ENCODE results near the gene ZNF701. TPM values are rescaled to one million over a fixed set of nuclear protein-coding genes. Genes with fewer than 3 reads are reported as not detected.
A peak's percentile ranks its signal among the peaks of the same experiment; 100 is the strongest.
"Not testable (repeated sequence)": the region's sequence is repeated elsewhere in the genome, so short reads cannot be mapped to it uniquely, and the experiment has no call there.

ZNF701 gene
- total and polyA plus RNA-seq, 8 donors = 1.2 to 28.1 (median 5.6) TPM

DNA sequence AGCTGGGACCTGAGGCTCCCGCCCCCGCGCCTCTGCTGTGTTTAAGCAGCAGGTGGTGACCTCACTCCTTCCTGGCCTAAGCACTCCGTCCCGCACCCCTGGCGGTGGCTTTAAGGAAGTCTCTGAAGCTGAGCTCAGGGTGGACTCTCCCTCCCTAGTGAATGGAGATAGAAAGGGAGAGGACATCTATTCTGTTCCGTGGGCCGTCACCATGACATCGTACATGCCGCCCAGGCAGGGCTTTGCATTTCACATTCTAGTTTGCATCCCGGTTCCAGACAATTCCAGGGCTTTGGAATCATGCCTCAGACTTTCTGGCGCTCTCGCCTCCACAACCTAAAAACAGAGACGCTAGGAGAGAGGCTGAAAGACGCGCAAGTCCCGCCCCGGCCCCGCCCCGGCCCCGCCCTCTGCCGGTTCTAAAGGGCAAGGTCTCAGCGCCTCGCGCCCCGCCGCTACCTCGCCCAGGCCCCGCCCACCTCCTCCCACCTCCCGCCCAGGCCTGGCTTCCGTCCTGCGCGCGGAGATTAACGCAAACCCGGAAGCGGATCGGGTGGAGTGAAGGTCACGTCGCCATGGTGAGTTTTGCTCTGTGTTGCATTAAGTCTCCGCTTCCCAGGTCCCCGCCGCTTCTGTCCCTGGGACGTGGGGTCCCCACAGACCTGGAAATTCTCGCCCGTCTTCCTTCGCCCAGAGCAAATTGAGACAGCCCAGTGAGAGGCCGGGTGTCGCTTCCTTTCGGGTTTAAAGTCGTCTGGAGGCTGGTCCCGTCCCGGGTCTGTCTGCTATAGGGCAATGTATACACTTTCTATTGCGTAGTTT is 42.7 kb upstream of the ZNF701 start, which contains the start of gene ZNF808:
Gene ZNF808 (plus strand): TSS at position 535 of the 822 bp plus-strand sequence. CDS start 15,617 bp downstream, outside the sequence.
- Histone ChIP-seq H3K4me1 (peaks cover 4 to 27% (median 17%) of the 10 kb centered on the region in 4 donors), H3K27me3 (no peaks in the 10 kb centered on the region), H3K9me3 (peaks cover 0 to 31% (median 12%) of the 10 kb centered on the region in 4 donors), H3K4me3 (peak within 1 kb of the TSS; percentile 70 to 90 (median 75)), H3K36me3 (no peaks in the 10 kb centered on the region), H3K27ac (peak within 1 kb of the TSS; percentile 82 to 96 (median 91))
- DNase-seq = peak; percentile 97 to 98
- intact Hi-C loops (cut with DNase I; ENCODE audit: low total_unique reads) = no loop called here
- WGBS, 5 donors = 0 to 2% (median 1%) methylated on average over 36 to 54 of the region's 54 CpGs
- TF ChIP-seq POLR2A (IDR thresholded peaks at IDR 0.05) = peak in 1 of 4 donors; percentile 24
- TF ChIP-seq EP300 (IDR thresholded peaks at IDR 0.05) = no peak
- TF ChIP-seq, protein P1, sequence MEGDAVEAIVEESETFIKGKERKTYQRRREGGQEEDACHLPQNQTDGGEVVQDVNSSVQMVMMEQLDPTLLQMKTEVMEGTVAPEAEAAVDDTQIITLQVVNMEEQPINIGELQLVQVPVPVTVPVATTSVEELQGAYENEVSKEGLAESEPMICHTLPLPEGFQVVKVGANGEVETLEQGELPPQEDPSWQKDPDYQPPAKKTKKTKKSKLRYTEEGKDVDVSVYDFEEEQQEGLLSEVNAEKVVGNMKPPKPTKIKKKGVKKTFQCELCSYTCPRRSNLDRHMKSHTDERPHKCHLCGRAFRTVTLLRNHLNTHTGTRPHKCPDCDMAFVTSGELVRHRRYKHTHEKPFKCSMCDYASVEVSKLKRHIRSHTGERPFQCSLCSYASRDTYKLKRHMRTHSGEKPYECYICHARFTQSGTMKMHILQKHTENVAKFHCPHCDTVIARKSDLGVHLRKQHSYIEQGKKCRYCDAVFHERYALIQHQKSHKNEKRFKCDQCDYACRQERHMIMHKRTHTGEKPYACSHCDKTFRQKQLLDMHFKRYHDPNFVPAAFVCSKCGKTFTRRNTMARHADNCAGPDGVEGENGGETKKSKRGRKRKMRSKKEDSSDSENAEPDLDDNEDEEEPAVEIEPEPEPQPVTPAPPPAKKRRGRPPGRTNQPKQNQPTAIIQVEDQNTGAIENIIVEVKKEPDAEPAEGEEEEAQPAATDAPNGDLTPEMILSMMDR (IDR thresholded peaks at IDR 0.05) = peak in 5 of 7 experiments; percentile 44 to 76 (median 67)
- peak; percentile 58 to 85 (median 84) for TF ChIP-seq POLR2AphosphoS5 (IDR thresholded peaks at IDR 0.05)

DNA sequence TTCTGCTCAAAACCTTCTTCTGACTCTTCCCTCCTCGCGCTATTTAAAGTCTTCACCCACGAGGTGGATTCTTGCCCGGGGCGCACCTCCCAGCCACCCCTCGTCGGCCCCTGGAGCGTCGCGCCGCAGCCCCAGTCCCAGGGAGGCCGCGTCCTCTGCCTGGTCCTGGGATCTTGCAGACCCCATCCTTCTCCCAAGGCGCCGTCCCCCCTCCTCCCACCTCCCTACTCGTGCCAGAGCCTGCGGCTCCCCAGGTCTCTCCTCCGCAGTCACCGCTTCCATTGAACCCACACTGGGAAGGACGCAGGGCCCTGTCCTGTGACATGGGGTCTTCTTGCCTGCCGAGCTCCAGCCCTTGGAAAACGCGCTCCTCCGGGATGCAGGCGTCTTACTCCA is 42.1 kb upstream of the ZNF701 start:
- TF ChIP-seq POLR2AphosphoS5 (IDR thresholded peaks at IDR 0.05) (no peak), EP300 (IDR thresholded peaks at IDR 0.05) (no peak), POLR2A (IDR thresholded peaks at IDR 0.05) (no peak)
- TF ChIP-seq, protein P1 (IDR thresholded peaks at IDR 0.05) = no peak
- WGBS, 5 donors = 0 to 2% (median 1%) methylated on average over 25 of the region's 25 CpGs
- intact Hi-C loops (cut with DNase I; ENCODE audit: low total_unique reads) = no loop called here
- Histone ChIP-seq H3K9me3 (peaks cover 0 to 25% (median 9%) of the 10 kb centered on the region in 4 donors), H3K36me3 (peaks cover 0 to 4% (median 1%) of the 10 kb centered on the region in 4 donors), H3K27ac (peak overlapping the region; percentile 82 to 95 (median 89)), H3K27me3 (no peaks in the 10 kb centered on the region), H3K4me1 (peaks cover 4 to 27% (median 17%) of the 10 kb centered on the region in 4 donors), H3K4me3 (peak overlapping the region; percentile 70 to 90 (median 75))
- peak in 1 of 2 donors; percentile 53 for DNase-seq

DNA sequence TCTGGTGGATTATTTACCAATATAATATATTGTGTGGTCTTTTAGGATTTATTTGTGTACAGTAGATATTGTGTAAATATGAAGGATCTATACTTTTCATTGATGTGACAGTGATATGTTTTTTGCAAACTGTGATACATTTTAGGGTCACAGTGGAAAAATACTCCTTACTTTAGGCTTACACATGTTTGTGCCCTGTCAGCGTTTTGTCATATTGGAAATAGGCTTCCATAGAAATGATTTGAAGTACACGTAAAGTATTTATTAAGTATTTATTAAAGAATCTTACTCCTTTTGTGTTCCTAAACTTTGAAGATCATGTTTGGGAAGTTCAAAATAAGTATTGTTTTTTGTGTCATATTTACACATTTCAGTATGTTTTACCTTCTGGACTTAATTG is 37.6 kb upstream of the ZNF701 start:
- no peak for DNase-seq
- WGBS, 5 donors = 95 to 100% (median 98%) methylated on average over 1 to 2 of the region's 2 CpGs
- Histone ChIP-seq H3K4me1 (peaks cover 4 to 41% (median 19%) of the 10 kb centered on the region in 4 donors), H3K9me3 (peaks cover 0 to 26% (median 0%) of the 10 kb centered on the region in 4 donors), H3K27me3 (no peaks in the 10 kb centered on the region), H3K36me3 (peaks cover 5 to 17% (median 16%) of the 10 kb centered on the region in 4 donors), H3K4me3 (no peak overlapping the region), H3K27ac (no peak overlapping the region)
- intact Hi-C loops (cut with DNase I; ENCODE audit: low total_unique reads) = no loop called here
- TF ChIP-seq POLR2AphosphoS5 (IDR thresholded peaks at IDR 0.05) = no peak
- TF ChIP-seq EP300 (IDR thresholded peaks at IDR 0.05) = no peak
- no peak for TF ChIP-seq POLR2A (IDR thresholded peaks at IDR 0.05)
- TF ChIP-seq, protein P1 (IDR thresholded peaks at IDR 0.05) = no peak

DNA sequence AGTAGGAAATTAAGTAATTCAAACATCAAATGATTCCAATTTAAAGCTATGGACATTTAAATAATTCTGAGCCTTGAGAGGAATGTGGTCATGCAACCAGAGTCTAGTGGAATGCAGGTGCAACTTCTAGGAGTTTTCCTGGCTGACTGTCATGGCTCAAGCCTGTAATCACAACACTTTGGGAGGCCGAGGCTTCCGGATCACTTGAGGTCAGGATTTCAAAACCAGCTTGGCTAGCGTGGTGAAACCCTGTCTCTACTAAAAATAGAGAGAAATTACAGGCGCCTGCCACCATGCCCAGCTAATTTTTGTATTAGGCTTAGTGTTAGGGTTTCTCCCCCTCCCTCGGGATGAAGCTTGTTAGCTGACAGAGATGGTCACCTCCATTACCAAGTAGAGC is 36.2 kb upstream of the ZNF701 start:
- Histone ChIP-seq H3K27me3 (no peaks in the 10 kb centered on the region), H3K9me3 (peaks cover 0 to 26% (median 0%) of the 10 kb centered on the region in 4 donors), H3K36me3 (peaks cover 5 to 17% (median 16%) of the 10 kb centered on the region in 4 donors), H3K4me1 (peaks cover 0 to 30% (median 9%) of the 10 kb centered on the region in 4 donors), H3K4me3 (no peak overlapping the region), H3K27ac (no peak overlapping the region)
- DNase-seq = peak in 1 of 2 donors; percentile 17
- no peak for TF ChIP-seq POLR2A (IDR thresholded peaks at IDR 0.05)
- TF ChIP-seq POLR2AphosphoS5 (IDR thresholded peaks at IDR 0.05) = no peak
- TF ChIP-seq, protein P1 (IDR thresholded peaks at IDR 0.05) = no peak
- no peak for TF ChIP-seq EP300 (IDR thresholded peaks at IDR 0.05)
- WGBS, 5 donors = 80 to 86% (median 84%) methylated on average over 5 of the region's 5 CpGs
- intact Hi-C loops (cut with DNase I; ENCODE audit: low total_unique reads) = no loop called here

DNA sequence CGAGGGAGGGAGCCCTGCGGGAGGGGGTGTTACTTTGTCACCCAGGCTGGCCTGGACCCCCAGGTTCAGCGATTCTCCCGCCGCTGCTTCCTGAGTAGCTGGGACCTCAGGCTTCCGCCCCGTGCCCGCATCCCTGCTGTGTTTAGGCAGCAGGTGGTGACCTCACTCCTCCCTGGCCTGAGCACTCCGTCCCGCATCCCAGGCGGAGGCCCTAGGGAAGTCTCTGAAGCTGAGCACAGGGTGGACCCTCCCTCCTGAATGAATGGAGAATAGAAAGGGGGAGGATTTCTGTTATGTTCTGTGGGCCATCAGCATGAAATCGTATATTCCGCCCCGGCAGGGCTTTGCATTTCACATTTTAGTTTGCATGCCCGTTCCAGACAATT is 34.7 kb upstream of the ZNF701 start:
- H3K4me1 ChIP-seq = peaks cover 0 to 25% (median 7%) of the 10 kb centered on the region in 4 donors
- DNase-seq; intact Hi-C loops (cut with DNase I; ENCODE audit: low total_unique reads); H3K27me3 ChIP-seq: not testable (repeated sequence)
- H3K27ac ChIP-seq = peak overlapping the region in 4 of 5 donors; percentile 71 to 82 (median 80)
- peaks cover 0 to 34% (median 4%) of the 10 kb centered on the region in 4 donors for H3K9me3 ChIP-seq
- H3K36me3 ChIP-seq = peaks cover 5 to 24% (median 22%) of the 10 kb centered on the region in 4 donors
- peak overlapping the region; percentile 49 to 61 (median 54) for H3K4me3 ChIP-seq
- WGBS, 5 donors = 7 to 24% (median 14%) methylated on average over 14 to 15 of the region's 15 CpGs

All from stomach (tissue), 9 donors.